ENCODE results near the gene BCL6B.
"Not testable (repeated sequence)": the region's sequence is repeated elsewhere in the genome, so short reads cannot be mapped to it uniquely, and the experiment has no call there.

The BCL6B gene, protein sequence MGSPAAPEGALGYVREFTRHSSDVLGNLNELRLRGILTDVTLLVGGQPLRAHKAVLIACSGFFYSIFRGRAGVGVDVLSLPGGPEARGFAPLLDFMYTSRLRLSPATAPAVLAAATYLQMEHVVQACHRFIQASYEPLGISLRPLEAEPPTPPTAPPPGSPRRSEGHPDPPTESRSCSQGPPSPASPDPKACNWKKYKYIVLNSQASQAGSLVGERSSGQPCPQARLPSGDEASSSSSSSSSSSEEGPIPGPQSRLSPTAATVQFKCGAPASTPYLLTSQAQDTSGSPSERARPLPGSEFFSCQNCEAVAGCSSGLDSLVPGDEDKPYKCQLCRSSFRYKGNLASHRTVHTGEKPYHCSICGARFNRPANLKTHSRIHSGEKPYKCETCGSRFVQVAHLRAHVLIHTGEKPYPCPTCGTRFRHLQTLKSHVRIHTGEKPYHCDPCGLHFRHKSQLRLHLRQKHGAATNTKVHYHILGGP

DNA sequence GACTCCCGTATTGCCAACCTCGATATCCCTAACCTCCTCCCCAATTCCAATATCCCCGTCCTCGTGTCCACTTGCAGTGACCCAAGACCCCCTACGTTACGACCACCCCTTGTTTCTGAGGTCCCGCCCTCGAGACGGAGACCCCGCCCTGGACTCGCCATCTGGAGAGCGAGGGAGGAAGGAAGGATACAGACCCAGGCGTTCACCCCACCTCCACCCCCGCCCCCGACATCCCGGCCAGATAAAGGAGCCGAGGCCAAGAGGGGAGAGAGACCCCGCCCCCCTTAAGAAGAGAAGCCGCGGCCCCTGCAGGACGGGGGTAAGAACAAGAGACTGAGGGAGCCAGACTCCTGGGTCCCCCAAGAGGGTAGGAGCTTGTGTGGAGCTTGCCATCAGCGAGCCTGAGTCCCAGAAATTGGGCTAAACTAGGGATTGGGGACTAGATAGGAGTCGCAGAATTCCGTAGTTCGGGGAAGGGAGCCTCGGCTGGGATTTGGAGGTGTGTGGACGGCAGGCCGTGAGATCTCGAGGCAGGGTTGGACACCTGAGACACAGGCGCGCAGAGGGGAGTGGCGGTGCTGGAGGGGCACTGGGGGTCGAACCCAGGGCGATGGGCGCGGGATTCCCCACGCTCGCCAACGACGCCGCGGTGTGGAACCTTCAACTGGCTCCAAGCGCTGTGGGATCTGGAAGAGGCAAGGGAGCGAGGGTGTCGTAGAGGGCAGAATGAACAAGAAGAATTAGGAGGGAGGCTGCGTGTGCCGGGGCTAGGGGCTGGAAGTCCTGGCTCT lies at the start of gene BCL6B:
Gene BCL6B, plus strand, starts transcription at position 270 of the 791 bp plus-strand sequence. CDS start 622 bp downstream, outside the sequence.
- no peak for DNase-seq (ENCODE audit: low read depth)

DNA sequence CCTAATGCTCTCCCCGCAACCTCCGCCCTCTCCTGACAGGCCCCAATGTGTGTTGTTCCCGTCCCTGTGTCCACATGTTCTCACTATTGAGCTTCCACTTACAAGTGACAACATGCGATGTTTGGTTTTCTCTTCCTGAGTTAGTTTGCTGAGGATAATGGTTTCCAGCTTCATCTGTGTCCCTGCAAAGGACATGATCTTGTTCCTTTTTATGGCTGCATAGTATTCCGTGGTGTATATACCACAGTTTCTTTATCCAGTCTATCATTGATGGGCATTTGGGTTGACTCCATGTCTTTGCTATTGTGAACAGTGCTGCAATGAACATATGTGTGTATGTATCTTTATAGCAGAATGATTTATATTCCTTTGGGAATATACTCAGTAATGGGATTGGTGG lies 43.4 kb upstream of the BCL6B start:
- not testable (repeated sequence) for DNase-seq (ENCODE audit: low read depth)

DNA sequence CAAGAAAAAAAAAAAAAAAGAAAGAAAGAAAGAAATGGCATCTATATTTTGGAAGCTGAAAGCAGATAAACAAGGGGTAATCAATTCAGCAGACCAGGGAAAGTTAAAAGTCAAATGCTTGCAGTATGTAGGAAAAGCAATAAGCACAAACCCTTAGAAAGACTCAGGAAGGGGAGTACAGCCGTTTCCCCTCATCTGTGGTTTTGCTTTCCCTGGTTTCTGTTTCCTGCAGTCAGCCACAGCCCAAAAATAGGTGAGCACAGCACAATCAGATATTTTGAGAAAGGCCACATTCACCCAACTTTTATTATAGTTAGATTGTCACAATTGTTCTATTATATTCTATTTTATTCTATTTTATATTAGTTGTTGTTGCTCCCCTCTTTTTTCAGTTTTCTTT lies 41.4 kb upstream of the BCL6B start:
- no peak for DNase-seq (ENCODE audit: low read depth)

DNA sequence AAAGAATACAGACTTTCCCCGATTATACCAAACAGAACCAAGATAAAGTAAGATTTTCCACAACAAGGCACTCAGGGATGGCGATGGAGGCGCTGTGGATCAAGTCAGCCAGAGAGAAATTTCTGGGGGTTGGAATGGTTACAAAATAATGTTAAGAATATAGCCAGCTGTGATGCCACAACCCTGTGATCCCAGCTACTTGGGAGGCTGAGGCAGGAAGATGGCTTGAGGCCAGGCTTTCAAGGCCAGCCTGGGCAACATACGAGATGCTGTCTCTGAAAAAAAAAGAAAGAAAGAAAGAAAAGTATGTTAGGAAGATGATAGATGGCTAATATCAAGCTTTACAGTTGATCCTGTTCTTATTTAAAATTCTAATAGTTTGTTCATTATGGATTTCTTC lies 37.6 kb upstream of the BCL6B start:
- DNase-seq (ENCODE audit: low read depth), result no peak

DNA sequence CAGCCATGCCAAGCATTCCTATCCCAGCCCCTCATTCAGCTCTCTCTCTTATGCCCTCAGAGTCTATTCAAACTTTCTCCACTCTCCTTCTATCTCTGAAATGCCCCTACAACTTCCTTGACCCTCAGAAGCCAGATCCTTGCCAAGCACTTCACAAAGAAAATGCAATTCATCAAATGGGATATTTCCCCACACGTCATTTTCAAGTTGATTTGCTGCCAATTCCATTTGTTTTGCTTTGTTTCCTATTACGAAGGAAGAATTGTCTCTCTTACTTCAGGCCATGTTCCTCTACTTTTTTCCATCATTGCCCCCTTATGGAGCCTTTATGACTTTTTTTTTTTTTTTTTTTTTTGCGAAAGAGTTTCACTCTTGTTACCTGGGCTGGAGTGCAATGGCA lies 36.2 kb upstream of the BCL6B start:
- DNase-seq (ENCODE audit: low read depth), result no peak

DNA sequence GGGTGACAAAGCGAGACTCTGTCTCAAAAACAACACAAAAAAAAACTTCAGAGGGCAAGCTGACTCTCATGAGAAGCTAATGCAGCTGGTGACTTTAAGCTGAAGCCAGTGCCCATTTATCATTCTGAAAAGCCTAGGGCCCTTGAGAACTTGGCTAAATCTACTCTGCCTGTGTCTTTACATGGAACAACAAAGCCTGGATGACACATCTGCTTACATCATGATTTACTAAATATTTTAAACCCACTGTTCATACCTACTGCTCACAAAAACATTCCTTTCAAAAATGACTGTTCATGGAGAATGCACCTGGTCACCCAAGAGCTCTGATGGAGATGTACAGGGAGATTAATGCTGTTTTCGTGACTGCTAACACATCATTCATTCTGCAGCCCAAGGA lies 33.1 kb upstream of the BCL6B start:
- no peak for DNase-seq (ENCODE audit: low read depth)

DNA sequence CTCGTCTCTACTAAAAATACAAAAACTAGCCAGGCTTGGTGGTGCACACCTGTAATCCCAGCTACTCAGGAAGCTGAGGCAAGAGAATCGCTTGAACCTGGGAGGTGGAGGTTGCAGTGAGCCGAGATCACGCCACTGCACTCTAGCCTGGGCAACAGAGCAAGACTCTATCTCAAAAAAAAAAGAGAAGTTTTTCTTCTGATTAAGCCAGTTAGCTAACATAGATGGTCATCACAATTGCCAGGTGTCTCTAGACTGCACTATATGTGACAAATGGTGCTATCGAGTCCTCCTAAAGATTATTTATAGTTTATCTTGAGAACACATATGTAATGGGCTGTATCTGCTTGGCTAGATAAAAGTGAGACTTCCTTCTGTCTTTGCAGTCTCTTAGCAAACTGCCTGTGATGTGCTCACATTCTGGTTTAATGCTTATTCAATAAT lies 29.2 kb upstream of the BCL6B start:
- not testable (repeated sequence) for DNase-seq (ENCODE audit: low read depth)

DNA sequence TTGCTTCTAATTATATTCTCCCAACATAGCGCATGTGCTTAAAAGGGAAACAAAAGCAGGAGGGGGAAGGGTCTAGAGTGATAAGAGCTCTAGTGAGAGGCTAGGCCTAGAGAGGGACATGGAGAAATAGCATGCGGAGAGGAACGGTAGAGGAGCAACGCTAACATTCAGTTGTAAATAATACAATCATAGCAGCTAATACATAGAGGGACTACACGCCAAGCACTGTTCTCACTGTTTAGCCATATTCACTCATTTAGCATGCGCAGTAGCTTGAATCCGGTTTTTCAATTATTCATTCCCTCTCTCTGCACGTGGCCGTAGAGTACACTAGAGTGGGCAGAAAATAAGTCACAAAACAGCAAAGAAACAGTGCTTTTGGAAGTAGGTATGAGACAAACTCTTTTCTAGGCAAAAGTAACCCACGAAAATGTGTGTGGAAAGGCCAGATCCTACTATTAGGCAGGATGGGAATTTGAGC lies 28.7 kb upstream of the BCL6B start:
- no peak for DNase-seq (ENCODE audit: low read depth)

DNA sequence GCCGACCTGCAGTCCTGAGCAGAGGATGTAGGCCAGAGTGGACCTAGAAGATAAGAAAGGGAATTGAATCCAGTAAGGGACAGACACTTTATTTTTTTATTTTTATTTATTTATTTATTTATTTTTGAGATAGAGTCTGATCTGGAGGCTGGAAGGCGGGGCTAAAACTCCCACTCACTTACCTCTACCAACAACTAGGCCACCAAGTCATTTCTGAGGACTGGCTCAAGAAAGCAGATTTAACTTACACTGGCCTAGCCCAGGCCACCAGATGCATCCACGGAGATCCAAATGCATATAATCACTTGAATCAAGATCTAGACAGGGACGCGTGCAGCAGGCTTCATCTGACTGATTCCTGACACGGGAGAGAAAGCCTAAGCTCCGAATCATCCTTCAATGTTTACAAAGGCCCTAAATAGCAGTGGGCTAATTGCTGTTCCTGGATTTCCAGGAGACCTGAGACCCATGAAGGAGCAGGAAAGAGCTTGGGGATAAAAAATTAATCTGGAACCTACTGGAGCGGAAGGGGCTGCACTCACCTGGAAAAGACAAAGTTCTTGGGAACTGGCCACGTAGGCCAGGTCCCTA lies 28.1 kb upstream of the BCL6B start:
- no peak for DNase-seq (ENCODE audit: low read depth)

DNA sequence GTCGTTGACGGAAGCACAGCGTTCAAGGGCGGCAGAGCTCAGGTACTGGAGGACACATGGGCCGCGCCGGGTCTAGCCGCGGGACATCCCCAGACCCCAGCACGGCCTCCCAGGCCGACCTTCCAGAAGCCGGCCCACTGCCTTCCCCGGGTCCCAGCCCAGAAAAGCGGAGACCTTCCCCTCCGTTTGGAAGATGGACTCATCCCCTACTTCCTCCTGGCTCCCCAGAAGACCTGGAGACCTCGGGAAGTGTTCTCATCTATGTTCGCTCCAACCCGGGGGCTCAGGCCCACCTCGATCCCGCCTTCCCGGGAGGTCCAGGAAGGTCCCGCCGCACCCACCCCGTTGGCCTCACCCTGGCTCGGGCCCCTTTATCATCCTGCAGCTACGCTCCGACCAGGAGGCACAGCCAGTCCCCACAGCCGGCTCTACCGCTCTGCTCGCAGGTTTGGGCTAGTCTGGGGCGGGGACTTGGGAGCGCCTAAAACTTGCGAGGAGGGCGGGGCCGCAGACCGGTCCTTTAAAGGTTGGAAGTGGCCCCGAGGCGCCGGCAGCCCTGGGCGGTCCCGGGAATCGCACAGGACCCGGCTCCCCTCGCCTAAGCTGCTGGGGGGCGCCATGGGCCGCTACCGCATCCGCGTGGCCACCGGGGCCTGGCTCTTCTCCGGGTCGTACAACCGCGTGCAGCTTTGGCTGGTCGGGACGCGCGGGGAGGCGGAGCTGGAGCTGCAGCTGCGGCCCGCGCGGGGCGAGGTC lies 27.2 kb upstream of the BCL6B start, which contains the start of gene ALOX12:
Gene ALOX12, plus strand, starts transcription at position 550 of the 756 bp plus-strand sequence. Its CDS starts 69 bp downstream, at position 619.
- no peak for DNase-seq (ENCODE audit: low read depth)

DNA sequence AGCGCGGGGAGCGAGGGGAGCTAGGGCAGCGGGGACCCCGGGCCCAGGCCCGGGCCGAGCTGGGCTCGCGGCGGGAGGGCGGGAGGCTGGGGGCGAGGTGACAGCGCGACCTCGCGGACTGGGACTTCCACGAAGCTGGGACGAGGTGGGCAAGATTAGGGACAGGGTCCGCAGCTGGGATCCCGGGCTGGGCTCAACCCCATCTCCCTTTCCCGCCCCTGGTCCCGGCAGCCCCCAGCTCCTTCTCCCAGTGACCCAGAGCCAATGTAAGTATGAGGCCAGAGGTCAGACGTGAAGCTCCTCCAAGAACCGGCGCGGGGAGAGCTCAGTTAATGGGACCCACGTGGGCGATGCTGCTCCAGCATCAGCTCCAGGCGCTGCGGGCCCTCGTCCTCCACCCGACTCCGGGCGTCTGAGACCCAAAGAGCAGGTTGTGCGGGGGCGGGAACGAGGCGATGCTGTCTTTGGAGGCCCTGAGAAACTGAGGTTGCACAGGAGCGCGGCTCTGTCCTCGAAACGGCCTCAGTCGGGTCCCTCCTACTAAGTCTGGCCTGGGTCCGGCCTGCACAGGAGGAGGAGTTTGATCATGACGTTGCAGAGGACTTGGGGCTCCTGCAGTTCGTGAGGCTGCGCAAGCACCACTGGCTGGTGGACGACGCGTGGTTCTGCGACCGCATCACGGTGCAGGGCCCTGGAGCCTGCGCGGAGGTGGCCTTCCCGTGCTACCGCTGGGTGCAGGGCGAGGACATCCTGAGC lies 26.4 kb upstream of the BCL6B start:
- no peak for DNase-seq (ENCODE audit: low read depth)

DNA sequence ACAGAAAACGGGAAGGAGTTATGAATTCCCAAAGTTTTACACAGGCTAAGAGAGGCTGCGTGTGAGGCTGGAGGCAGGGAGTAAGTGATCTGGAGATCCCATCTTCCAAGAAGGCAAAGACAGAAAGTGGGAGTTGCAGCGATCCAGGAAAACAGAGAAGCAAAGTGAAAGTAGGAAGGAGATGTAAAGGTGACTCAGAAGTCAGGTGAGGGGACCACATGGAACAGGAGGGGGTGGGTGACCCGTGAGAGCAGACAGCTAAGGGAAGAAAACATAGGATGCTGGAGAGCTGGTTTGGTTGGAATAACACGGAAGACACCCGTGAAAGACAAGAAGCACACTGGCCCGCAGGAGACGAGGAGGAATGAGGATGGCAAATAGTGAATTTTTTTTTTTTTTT lies 25.7 kb upstream of the BCL6B start:
- no peak for DNase-seq (ENCODE audit: low read depth)

DNA sequence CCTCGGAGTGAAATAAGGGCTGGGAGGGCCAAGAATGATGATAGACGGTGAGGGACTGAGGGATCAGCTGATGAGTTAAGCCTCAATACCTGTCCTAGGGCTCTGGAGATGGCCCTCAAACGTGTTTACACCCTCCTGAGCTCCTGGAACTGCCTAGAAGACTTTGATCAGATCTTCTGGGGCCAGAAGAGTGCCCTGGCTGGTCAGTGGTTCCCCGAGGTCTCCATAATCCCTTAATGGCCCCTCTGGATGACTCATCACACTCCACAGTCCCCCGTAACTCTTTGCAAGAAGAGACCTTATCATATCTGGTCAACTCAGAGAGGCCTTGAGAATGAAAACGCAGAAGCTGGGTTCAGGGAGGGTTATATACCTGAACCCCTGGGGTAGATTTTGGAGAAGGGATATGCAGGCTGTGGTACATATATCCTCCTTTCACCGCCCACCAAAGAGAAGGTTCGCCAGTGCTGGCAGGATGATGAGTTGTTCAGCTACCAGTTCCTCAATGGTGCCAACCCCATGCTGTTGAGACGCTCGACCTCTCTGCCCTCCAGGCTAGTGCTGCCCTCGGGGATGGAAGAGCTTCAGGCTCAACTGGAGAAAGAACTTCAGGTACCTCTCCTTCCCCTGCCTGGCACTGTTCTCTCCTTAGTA lies 23.9 kb upstream of the BCL6B start:
- DNase-seq (ENCODE audit: low read depth), result no peak

DNA sequence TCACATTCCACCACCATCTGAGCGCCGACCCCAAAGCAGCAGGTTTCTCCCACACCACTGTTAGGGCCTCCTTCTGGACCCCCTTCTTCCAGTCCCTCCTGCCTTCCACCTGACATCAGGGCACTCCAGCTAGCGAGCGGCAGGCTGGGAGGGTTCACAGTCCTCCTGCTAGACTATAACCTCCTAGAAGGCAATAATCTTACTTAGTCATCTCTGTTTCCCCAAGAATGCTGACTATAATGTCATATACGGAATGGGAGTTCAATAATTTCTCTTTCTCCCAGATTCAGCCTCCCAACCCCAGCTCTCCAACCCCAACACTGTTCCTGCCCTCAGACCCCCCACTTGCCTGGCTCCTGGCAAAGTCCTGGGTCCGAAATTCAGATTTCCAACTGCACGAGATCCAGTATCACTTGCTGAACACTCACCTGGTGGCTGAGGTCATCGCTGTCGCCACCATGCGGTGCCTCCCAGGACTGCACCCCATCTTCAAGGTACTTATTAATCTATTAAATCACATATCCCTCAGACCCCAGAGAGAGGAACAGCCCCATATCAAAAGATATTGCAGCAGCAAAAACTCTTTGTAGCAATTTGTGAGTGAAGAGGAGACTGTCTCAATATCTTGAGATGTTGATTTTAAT lies 21.4 kb upstream of the BCL6B start:
- DNase-seq (ENCODE audit: low read depth), result no peak

DNA sequence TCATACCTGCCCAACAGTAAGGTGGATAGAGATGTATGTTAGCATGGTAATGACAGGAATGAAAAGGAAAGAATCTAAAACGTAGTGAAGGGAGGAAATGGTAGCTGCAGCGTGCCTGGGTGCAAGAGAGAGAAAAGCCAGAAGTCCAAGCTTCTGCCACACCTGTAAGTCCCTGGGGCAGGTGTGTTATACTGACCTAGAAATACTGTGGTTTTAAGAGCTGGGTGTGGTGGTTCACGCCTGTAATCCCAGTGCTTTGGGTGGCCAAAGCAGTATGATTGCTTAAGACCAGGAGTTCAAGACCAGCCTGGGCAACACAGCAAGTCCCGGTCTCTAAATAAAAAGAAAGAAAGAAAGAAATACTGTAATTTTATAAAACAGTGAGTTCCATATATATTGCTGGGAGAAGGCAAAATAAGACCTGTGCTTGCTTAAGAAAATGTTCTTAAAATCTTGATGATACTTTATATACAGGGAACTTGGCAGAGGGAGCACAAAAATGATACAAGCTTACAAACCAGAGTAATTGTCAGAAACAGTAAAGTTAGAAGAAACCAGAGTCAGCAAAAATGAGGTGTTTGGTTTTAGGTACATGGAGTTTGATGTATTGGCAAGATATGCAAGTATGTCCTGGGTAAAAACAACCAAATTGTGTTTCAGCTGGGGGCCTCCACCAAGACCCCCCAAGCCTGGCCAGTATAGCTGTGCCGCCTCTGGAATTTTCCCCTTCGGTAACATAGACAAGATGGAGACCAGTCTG lies 20.4 kb upstream of the BCL6B start:
- no peak for DNase-seq (ENCODE audit: low read depth)

DNA sequence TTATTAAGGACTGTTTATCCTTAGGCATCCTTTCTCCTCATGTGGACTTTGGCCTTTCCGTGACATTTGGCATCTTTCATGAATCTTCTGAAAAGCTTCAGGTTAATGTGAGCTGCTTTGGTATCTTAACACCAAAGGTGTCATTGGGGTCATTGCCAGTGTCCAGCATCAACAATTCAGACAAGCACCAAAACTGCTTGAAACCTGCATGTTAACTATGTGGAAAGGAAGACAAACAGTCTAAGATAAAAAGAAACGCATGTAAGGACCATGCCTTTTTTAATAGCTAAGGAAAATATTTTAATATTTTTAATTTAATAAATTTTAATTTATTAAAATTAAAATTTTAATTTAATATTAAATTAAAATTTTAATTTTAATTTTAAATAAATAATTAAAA lies 19.1 kb upstream of the BCL6B start:
- DNase-seq (ENCODE audit: low read depth), result no peak

DNA sequence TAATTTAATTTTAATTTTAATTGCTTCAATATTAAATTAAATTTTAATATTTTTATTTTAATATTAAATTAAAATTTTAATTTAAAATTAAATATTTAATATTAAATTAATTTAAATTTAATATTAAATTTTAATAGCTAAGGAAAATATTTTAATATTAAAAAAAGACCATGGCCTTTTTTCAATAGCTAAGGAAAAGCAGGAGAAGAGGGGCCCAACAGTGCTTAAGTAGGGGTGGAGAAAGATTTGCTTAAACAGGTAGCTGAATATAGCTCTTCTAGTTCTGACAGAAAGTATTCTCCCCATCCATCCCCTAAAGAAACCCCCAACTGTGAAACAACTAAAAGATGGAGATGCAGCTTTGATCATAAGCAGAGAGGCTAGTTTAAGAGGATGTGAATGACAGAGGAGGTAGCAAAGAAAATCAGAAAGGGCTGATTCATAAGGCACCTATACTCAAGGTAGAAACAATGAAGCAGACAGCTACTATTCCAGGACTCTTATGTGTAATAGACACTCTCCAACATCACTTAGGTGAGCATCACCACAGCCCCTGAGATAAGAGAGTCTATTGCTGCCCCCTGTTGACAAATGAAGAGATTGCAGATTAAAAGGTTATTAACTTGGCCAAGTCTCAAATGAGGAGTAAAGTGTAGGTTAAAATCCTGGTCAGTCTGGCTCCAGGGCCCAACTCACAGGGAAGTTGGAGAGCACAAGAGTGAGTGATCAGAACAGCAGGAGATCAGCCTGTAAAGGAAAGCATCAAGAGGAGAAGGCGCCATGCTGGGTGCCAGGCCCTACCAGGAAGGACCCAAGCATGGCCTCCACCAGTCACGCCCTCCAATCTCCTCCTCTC lies 18.2 kb upstream of the BCL6B start:
- DNase-seq (ENCODE audit: low read depth), result no peak

DNA sequence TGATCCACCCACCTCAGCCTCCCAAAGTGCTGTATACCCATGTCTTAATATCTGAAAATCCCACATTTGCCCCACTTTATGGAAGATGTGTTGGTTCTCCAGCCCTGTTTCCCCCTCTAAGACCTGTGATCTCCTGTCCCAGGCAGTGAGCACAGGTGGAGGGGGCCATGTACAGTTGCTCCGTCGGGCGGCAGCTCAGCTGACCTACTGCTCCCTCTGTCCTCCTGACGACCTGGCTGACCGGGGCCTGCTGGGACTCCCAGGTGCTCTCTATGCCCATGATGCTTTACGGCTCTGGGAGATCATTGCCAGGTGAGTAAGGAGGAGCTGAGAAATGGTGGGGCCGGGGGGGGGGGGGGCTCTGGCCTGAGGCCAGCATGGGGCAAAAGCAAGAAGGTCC lies 17.1 kb upstream of the BCL6B start:
- no peak for DNase-seq (ENCODE audit: low read depth)
